ENCODE measurements around the gene APOL2.
A peak's percentile ranks its signal among the peaks of the same experiment; 100 is the strongest.
"Not testable (repeated sequence)": the region's sequence is repeated elsewhere in the genome, so short reads cannot be mapped to it uniquely, and the experiment has no call there.

The APOL2 gene

GRCh38 chr22:36221799-36222751 is 17.3 kb downstream of the APOL2 start:
- Histone ChIP-seq H3K4me3 (ENCODE audit: low read length) (peak overlapping the region; percentile 4), H3K36me3 (ENCODE audit: control insufficient read depth, insufficient read depth, low read length) (no peaks in the 10 kb centered on the region), H3K27me3 (ENCODE audit: control insufficient read depth, insufficient read depth, low read length) (no peaks in the 10 kb centered on the region), H3K4me1 (ENCODE audit: control insufficient read depth, insufficient read depth, low read length) (no peaks in the 10 kb centered on the region), H3K9ac (ENCODE audit: low read length) (no peak overlapping the region), H3K27ac (ENCODE audit: low read depth, low read length) (no peak overlapping the region)

- no peak overlapping the region for H3K4me3 ChIP-seq (ENCODE audit: low read length)
- no peaks in the 10 kb centered on the region for H3K36me3 ChIP-seq (ENCODE audit: control insufficient read depth, insufficient read depth, low read length)
- H3K27me3 ChIP-seq (ENCODE audit: control insufficient read depth, insufficient read depth, low read length) = no peaks in the 10 kb centered on the region
- no peak overlapping the region for H3K27ac ChIP-seq (ENCODE audit: low read depth, low read length)
- H3K9ac ChIP-seq (ENCODE audit: low read length) = no peak overlapping the region
- H3K4me1 ChIP-seq (ENCODE audit: control insufficient read depth, insufficient read depth, low read length) = no peaks in the 10 kb centered on the region
Measured at GRCh38 chr22:36220451-36220921, 18.8 kb downstream of the APOL2 start.

GRCh38 chr22:36218648-36219193 is 20.6 kb downstream of the APOL2 start:
- H3K27me3 ChIP-seq (ENCODE audit: control insufficient read depth, insufficient read depth, low read length) = no peaks in the 10 kb centered on the region
- no peak overlapping the region for H3K4me3 ChIP-seq (ENCODE audit: low read length)
- H3K27ac ChIP-seq (ENCODE audit: low read depth, low read length) = no peak overlapping the region
- no peak overlapping the region for H3K9ac ChIP-seq (ENCODE audit: low read length)
- no peaks in the 10 kb centered on the region for H3K4me1 ChIP-seq (ENCODE audit: control insufficient read depth, insufficient read depth, low read length)
- H3K36me3 ChIP-seq (ENCODE audit: control insufficient read depth, insufficient read depth, low read length) = no peaks in the 10 kb centered on the region

GRCh38 chr22:36215981-36216380 is 23.3 kb downstream of the APOL2 start:
- Histone ChIP-seq H3K4me3 (ENCODE audit: low read length) (no peak overlapping the region), H3K9ac (ENCODE audit: low read length) (no peak overlapping the region), H3K4me1 (ENCODE audit: control insufficient read depth, insufficient read depth, low read length) (no peaks in the 10 kb centered on the region), H3K27ac (ENCODE audit: low read depth, low read length) (no peak overlapping the region), H3K27me3 (ENCODE audit: control insufficient read depth, insufficient read depth, low read length) (no peaks in the 10 kb centered on the region), H3K36me3 (ENCODE audit: control insufficient read depth, insufficient read depth, low read length) (no peaks in the 10 kb centered on the region)

GRCh38 chr22:36213586-36213985 is 25.7 kb downstream of the APOL2 start:
- H3K27me3 ChIP-seq (ENCODE audit: control insufficient read depth, insufficient read depth, low read length) = no peaks in the 10 kb centered on the region
- no peak overlapping the region for H3K9ac ChIP-seq (ENCODE audit: low read length)
- H3K4me1 ChIP-seq (ENCODE audit: control insufficient read depth, insufficient read depth, low read length) = no peaks in the 10 kb centered on the region
- no peaks in the 10 kb centered on the region for H3K36me3 ChIP-seq (ENCODE audit: control insufficient read depth, insufficient read depth, low read length)
- no peak overlapping the region for H3K4me3 ChIP-seq (ENCODE audit: low read length)
- H3K27ac ChIP-seq (ENCODE audit: low read depth, low read length) = no peak overlapping the region

- Histone ChIP-seq H3K9ac (ENCODE audit: low read length) (no peak overlapping the region), H3K27me3 (ENCODE audit: control insufficient read depth, insufficient read depth, low read length) (no peaks in the 10 kb centered on the region), H3K4me3 (ENCODE audit: low read length) (no peak overlapping the region), H3K4me1 (ENCODE audit: control insufficient read depth, insufficient read depth, low read length) (no peaks in the 10 kb centered on the region), H3K27ac (ENCODE audit: low read depth, low read length) (no peak overlapping the region), H3K36me3 (ENCODE audit: control insufficient read depth, insufficient read depth, low read length) (no peaks in the 10 kb centered on the region)
Measured at GRCh38 chr22:36212901-36213300, 26.4 kb downstream of the APOL2 start.

GRCh38 chr22:36211237-36211861 is 28.0 kb downstream of the APOL2 start:
- no peak overlapping the region for H3K4me3 ChIP-seq (ENCODE audit: low read length)
- H3K36me3 ChIP-seq (ENCODE audit: control insufficient read depth, insufficient read depth, low read length) = no peaks in the 10 kb centered on the region
- no peaks in the 10 kb centered on the region for H3K27me3 ChIP-seq (ENCODE audit: control insufficient read depth, insufficient read depth, low read length)
- no peaks in the 10 kb centered on the region for H3K4me1 ChIP-seq (ENCODE audit: control insufficient read depth, insufficient read depth, low read length)
- no peak overlapping the region for H3K27ac ChIP-seq (ENCODE audit: low read depth, low read length)
- no peak overlapping the region for H3K9ac ChIP-seq (ENCODE audit: low read length)

- H3K27ac ChIP-seq (ENCODE audit: low read depth, low read length) = no peak overlapping the region
- no peak overlapping the region for H3K9ac ChIP-seq (ENCODE audit: low read length)
- H3K36me3 ChIP-seq (ENCODE audit: control insufficient read depth, insufficient read depth, low read length) = no peaks in the 10 kb centered on the region
- no peaks in the 10 kb centered on the region for H3K4me1 ChIP-seq (ENCODE audit: control insufficient read depth, insufficient read depth, low read length)
- H3K27me3 ChIP-seq (ENCODE audit: control insufficient read depth, insufficient read depth, low read length) = no peaks in the 10 kb centered on the region
- H3K4me3 ChIP-seq (ENCODE audit: low read length) = no peak overlapping the region
Measured at GRCh38 chr22:36210224-36210623, 29.1 kb downstream of the APOL2 start.

- not testable (repeated sequence) for H3K36me3 ChIP-seq (ENCODE audit: control insufficient read depth, insufficient read depth, low read length); H3K27me3 ChIP-seq (ENCODE audit: control insufficient read depth, insufficient read depth, low read length); H3K9ac ChIP-seq (ENCODE audit: low read length); H3K4me3 ChIP-seq (ENCODE audit: low read length); H3K27ac ChIP-seq (ENCODE audit: low read depth, low read length); H3K4me1 ChIP-seq (ENCODE audit: control insufficient read depth, insufficient read depth, low read length)
Measured at GRCh38 chr22:36209488-36209908, 29.8 kb downstream of the APOL2 start.

- Histone ChIP-seq H3K4me1 (ENCODE audit: control insufficient read depth, insufficient read depth, low read length) (no peaks in the 10 kb centered on the region), H3K4me3 (ENCODE audit: low read length) (no peak overlapping the region), H3K27me3 (ENCODE audit: control insufficient read depth, insufficient read depth, low read length) (no peaks in the 10 kb centered on the region), H3K27ac (ENCODE audit: low read depth, low read length) (no peak overlapping the region), H3K9ac (ENCODE audit: low read length) (no peak overlapping the region), H3K36me3 (ENCODE audit: control insufficient read depth, insufficient read depth, low read length) (no peaks in the 10 kb centered on the region)
Measured at GRCh38 chr22:36208914-36209313, 30.4 kb downstream of the APOL2 start.

GRCh38 chr22:36208162-36208765 is 31.1 kb downstream of the APOL2 start:
- no peaks in the 10 kb centered on the region for H3K4me1 ChIP-seq (ENCODE audit: control insufficient read depth, insufficient read depth, low read length)
- H3K36me3 ChIP-seq (ENCODE audit: control insufficient read depth, insufficient read depth, low read length) = no peaks in the 10 kb centered on the region
- no peak overlapping the region for H3K4me3 ChIP-seq (ENCODE audit: low read length)
- H3K27ac ChIP-seq (ENCODE audit: low read depth, low read length) = no peak overlapping the region
- no peaks in the 10 kb centered on the region for H3K27me3 ChIP-seq (ENCODE audit: control insufficient read depth, insufficient read depth, low read length)
- no peak overlapping the region for H3K9ac ChIP-seq (ENCODE audit: low read length)

- no peak overlapping the region for H3K4me3 ChIP-seq (ENCODE audit: low read length)
- no peak overlapping the region for H3K27ac ChIP-seq (ENCODE audit: low read depth, low read length)
- H3K4me1 ChIP-seq (ENCODE audit: control insufficient read depth, insufficient read depth, low read length) = peaks cover 6% of the 10 kb centered on the region
- no peak overlapping the region for H3K9ac ChIP-seq (ENCODE audit: low read length)
- H3K36me3 ChIP-seq (ENCODE audit: control insufficient read depth, insufficient read depth, low read length) = no peaks in the 10 kb centered on the region
- no peaks in the 10 kb centered on the region for H3K27me3 ChIP-seq (ENCODE audit: control insufficient read depth, insufficient read depth, low read length)
Measured at GRCh38 chr22:36206255-36206654, 33.1 kb downstream of the APOL2 start.

Measured in rectal smooth muscle tissue (tissue), 1 donor.